Stimulated activated CD4-positive, alpha-beta T cell treated with anti-CD3 and anti-CD28 coated beads, Interleukin-2, amount 100 ng/mL, for 24 hours (primary cell): ENCODE results near the gene RNF113B.

ENCODE experiments used
- DNase-seq, 2 donors: peaks; one replicate each; pipeline ENCODE4 v3.0.0-alpha.2; 2020

Gene RNF113B

GRCh38 chr13:98134901-98135300 lies 42.2 kb downstream of the RNF113B start:
- DNase-seq = no peak

- no peak for DNase-seq
Measured at GRCh38 chr13:98133946-98134345, 43.1 kb downstream of the RNF113B start.

- DNase-seq = no peak
Measured at GRCh38 chr13:98129059-98129746, 47.9 kb downstream of the RNF113B start.
